HepG2 (cell line): ENCODE results near the gene PRM3. TPM values are rescaled to one million over a fixed set of nuclear protein-coding genes. Genes with fewer than 3 reads are reported as not detected.

Source experiments
- ATAC-seq: fragments of 200-7000 bp; cut with Tn5 transposase; 3 replicates; pipeline ENCODE4 v1.9.1; 2020; ENCODE audit warnings: mild to moderate bottlenecking, moderate library complexity
- BruUV-seq: library from RNA; stranded (reverse); fragments of 400-500 nt; replicated peaks from 2 replicates; lab custom pipeline; 2021; lab: Mats Ljungman, UMichigan
- CTCF ChIA-PET: fragments of 300-600 bp; formaldehyde crosslinking; extraction: SDS; loops from one replicate; lab custom pipeline; 2021; ENCODE audit warnings: low total read pairs, inconsistent platforms, low intra/inter-chr PET ratio; lab: Yijun Ruan, JAX
- POLR2A ChIA-PET: fragments of 350-600 bp; sonication (Branson Sonifier 250); formaldehyde crosslinking; loops from one replicate; lab custom pipeline; 2020; ENCODE audit warnings: antibody characterized with exemption, inconsistent platforms; lab: Yijun Ruan, JAX
- DNase-seq: peaks from one replicate; pipeline ENCODE4 v3.0.0-alpha.2; 2015; ENCODE audit warnings: low spot score
- FAIRE-seq: peaks from 3 replicates; lab custom pipeline; 2011; peaks lifted over from hg19 to GRCh38; lab: Jason Lieb, UNC
- H2AFZ ChIP-seq: one replicate; pipeline ENCODE4 v1.6.1; 2011; ENCODE audit warnings: low read length, inconsistent platforms
- H3K27ac ChIP-seq: fragments of 300-600 bp; 3 replicates; pipeline ENCODE4 v1.8.0; 2011; ENCODE audit warnings: mixed run types, mild to moderate bottlenecking, mixed read lengths, low read length, inconsistent platforms; ENCODE audit not compliant: insufficient read depth; ENCODE audit errors: extremely low read length
- H3K27me3 ChIP-seq, 2 experiments: fragments of 200-600 bp in 1 of 2; 2 replicates in 1 of 2; 3 replicates in 1 of 2; pipeline versions ENCODE4 v1.6.0 to v1.8.0; 2011; ENCODE audit warnings: low read length in 2 of 2, mild to moderate bottlenecking in 2 of 2, moderate library complexity in 2 of 2, inconsistent platforms in 1 of 2; ENCODE audit not compliant: insufficient read depth in 2 of 2, control insufficient read depth in 1 of 2
- H3K36me3 ChIP-seq, 2 experiments: fragments of 200-600 bp in 1 of 2; replicated peaks in 1 of 2; 2 replicates in 1 of 2; 3 replicates in 1 of 2; pipeline versions ENCODE4 v1.5.1 to v1.8.0; 2011; ENCODE audit warnings: low read length in 2 of 2, inconsistent platforms in 1 of 2; ENCODE audit not compliant: insufficient read depth in 2 of 2, control insufficient read depth in 1 of 2
- H3K4me1 ChIP-seq: 2 replicates; pipeline ENCODE4 v1.5.1; 2012; ENCODE audit warnings: low read length, inconsistent platforms; ENCODE audit not compliant: insufficient read depth
- H3K4me2 ChIP-seq: 2 replicates; pipeline ENCODE4 v1.6.0; 2011; ENCODE audit warnings: low read depth, low read length, inconsistent platforms
- H3K4me3 ChIP-seq, 3 experiments: fragments of 200-600 bp in 1 of 3; sonication (generic), shearing (Covaris generic) in 1 of 3; replicated peaks in 1 of 3; 2 replicates each; pipeline ENCODE4 v1.5.1; 2011 to 2016; ENCODE audit warnings: low read length in 3 of 3, inconsistent platforms in 2 of 3, low read depth in 2 of 3, mild to moderate bottlenecking in 2 of 3, control low read depth in 1 of 3, mixed read lengths in 1 of 3; ENCODE audit not compliant: insufficient read depth in 1 of 3
- H3K79me2 ChIP-seq: one replicate; pipeline ENCODE4 v1.6.1; 2011; ENCODE audit warnings: low read length, inconsistent platforms; ENCODE audit not compliant: insufficient read depth
- H3K9ac ChIP-seq: 2 replicates; pipeline ENCODE4 v1.6.0; 2011; ENCODE audit warnings: mild to moderate bottlenecking, low read depth, low read length, inconsistent platforms; ENCODE audit not compliant: insufficient read depth
- H3K9me3 ChIP-seq: 2 replicates; pipeline ENCODE4 v1.5.1; 2012; ENCODE audit warnings: mild to moderate bottlenecking, low read length
- H4K20me1 ChIP-seq: 2 replicates; pipeline ENCODE4 v1.6.0; 2011; ENCODE audit warnings: inconsistent platforms, mild to moderate bottlenecking, low read length, moderate library complexity; ENCODE audit not compliant: insufficient read depth
- ATF2 ChIP-seq: sonication (generic); formaldehyde crosslinking; IDR thresholded peaks from 2 replicates; pipeline ENCODE4 v1.4.0; 2020; ENCODE audit warnings: missing genetic modification reagents
- POLR2AphosphoS5 ChIP-seq: IDR thresholded peaks from 2 replicates; pipeline ENCODE4 v1.6.1; 2012; ENCODE audit warnings: low read depth, low read length
- RARG ChIP-seq: sonication (generic); formaldehyde crosslinking; IDR thresholded peaks from 2 replicates; pipeline ENCODE4 v1.4.0; 2020; ENCODE audit warnings: low read depth, mild to moderate bottlenecking, missing genetic modification reagents
- SMAD3 ChIP-seq: sonication (generic); formaldehyde crosslinking; IDR thresholded peaks from 2 replicates; pipeline ENCODE4 v1.4.0; 2020; ENCODE audit warnings: missing genetic modification reagents
- SOX5 ChIP-seq: IDR thresholded peaks from 2 replicates; pipeline ENCODE4 v1.6.1; 2016; ENCODE audit warnings: borderline replicate concordance
- SUZ12 ChIP-seq: fragments of 150-350 bp; IDR thresholded peaks from 2 replicates; pipeline ENCODE4 v1.6.1; 2014; ENCODE audit warnings: low read depth, low read length
- UBTF ChIP-seq: sonication (generic); formaldehyde crosslinking; IDR thresholded peaks from 2 replicates; pipeline ENCODE4 v1.4.0; 2020; ENCODE audit warnings: mild to moderate bottlenecking, missing genetic modification reagents
- ZNF143 ChIP-seq: sonication (generic); formaldehyde crosslinking; IDR thresholded peaks from 2 replicates; pipeline ENCODE4 v1.4.0; 2020; ENCODE audit warnings: missing genetic modification reagents
- ZNF30 ChIP-seq: sonication (generic); formaldehyde crosslinking; IDR thresholded peaks from 2 replicates; pipeline ENCODE4 v1.5.0; 2020; ENCODE audit warnings: mild to moderate bottlenecking, missing genetic modification reagents
- ZNF33B ChIP-seq: sonication (generic); formaldehyde crosslinking; IDR thresholded peaks from 2 replicates; pipeline ENCODE4 v1.5.1; 2020; ENCODE audit warnings: mild to moderate bottlenecking, missing genetic modification reagents
- ZNF367 ChIP-seq: sonication (generic); formaldehyde crosslinking; IDR thresholded peaks from 2 replicates; pipeline ENCODE4 v1.4.0; 2020; ENCODE audit warnings: missing genetic modification reagents, borderline replicate concordance
- ZNF574 ChIP-seq: sonication (generic); formaldehyde crosslinking; IDR thresholded peaks from 2 replicates; pipeline ENCODE4 v1.4.0; 2020; ENCODE audit warnings: missing genetic modification reagents
- ZNF687 ChIP-seq: sonication (generic); formaldehyde crosslinking; IDR thresholded peaks from 2 replicates; pipeline ENCODE4 v1.5.1; 2020; ENCODE audit warnings: mild to moderate bottlenecking, missing genetic modification reagents, moderate library complexity
- WGBS: methylation state at CpG from one replicate; pipeline ENCODE4 v1.1.6; 2017; ENCODE audit warnings: low lambda C conversion rate; 5-methylcytosine and 5-hydroxymethylcytosine counted together
- in situ Hi-C: cut with HindIII; loops from 2 replicates; pipeline ENCODE4 v1.10.0; 2017; ENCODE audit warnings: low pct_unique_long_range_greater_than_20kb; ENCODE audit not compliant: extremely low pct_ligation_motif_present
- intact Hi-C: fragments of 100-400 bp; cut with micrococcal nuclease; formaldehyde crosslinking; loops from one replicate; pipeline ENCODE4 v1.10.0; 2022; ENCODE audit not compliant: unreplicated experiment
- polyA plus RNA-seq, 8 experiments: library from polyadenylated mRNA; depleted of rRNA in 3 of 8; stranded (reverse) in 7 of 8; unstranded in 1 of 8; fragments of >200 nt; fragmentation: Illumina TruSeq in 4 of 8; extraction: Trizol in 4 of 8; gene quantifications; 2 replicates each; pipeline versions ENCODE4 v1.2.1 to v1.2.3, GENCODE V29; 2011 to 2016; ENCODE audit warnings: low read depth in 4 of 8, missing spikeins in 1 of 8, mixed read lengths in 1 of 8; ENCODE audit not compliant: insufficient read depth in 1 of 8
- total RNA-seq, 5 experiments: library from RNA; depleted of rRNA; stranded (reverse); fragments of >200 nt; fragmentation: Illumina TruSeq; extraction: Trizol; gene quantifications; 2 replicates each; pipeline ENCODE4 v1.2.3, GENCODE V29; 2016; ENCODE audit warnings: low read depth in 1 of 5

Gene PRM3
- total and polyA plus RNA-seq, 2 of the 13 experiments (the other 11 are each of a cell fraction or from before 2014, with no cell fraction given), result not detected

- H3K27me3 ChIP-seq, result no peaks in the 10 kb centered on the region
- H3K4me3 ChIP-seq, result no peak overlapping the region
- ChIA-PET POLR2A (interaction anchor here (1.9 to 2.7 kb wide), 2 partner anchors 24 to 47 kb away, joined by 5 to 6 read pairs; partner anchors contain the start of gene SOCS1), CTCF (no interaction called here)
- H2AFZ ChIP-seq, result no peak overlapping the region
- no peaks in the 10 kb centered on the region for H4K20me1 ChIP-seq
- no peaks in the 10 kb centered on the region for H3K9me3 ChIP-seq
- H3K27ac ChIP-seq, result peak overlapping the region; percentile 3
- no peaks in the 10 kb centered on the region for H3K36me3 ChIP-seq
- no peak for ATAC-seq
- H3K4me2 ChIP-seq, result peak overlapping the region; percentile 14; the same call in 1 of the 2 replicates
- no peak for DNase-seq
- 63% methylated on average over 18 of the region's 18 CpGs for WGBS
- no peaks in the 10 kb centered on the region for H3K79me2 ChIP-seq
- H3K4me1 ChIP-seq, result peaks cover 81% of the 10 kb centered on the region
- intact Hi-C loops (no loop called here), in situ Hi-C loops (no loop called here)
- FAIRE-seq, result no peak
- no TSS peak for BruUV-seq
- no peak overlapping the region for H3K9ac ChIP-seq
- TF ChIP-seq POLR2AphosphoS5 (no peak), ZNF574 (CRISPR knock-in tag) (peak; percentile 42; the same call in 1 of the 2 replicates), ZNF687 (CRISPR knock-in tag) (peak; percentile 75), ZNF30 (CRISPR knock-in tag) (no peak), ZNF33B (CRISPR knock-in tag) (no peak), SOX5 (no peak), SMAD3 (0 out of 2 replicates have a peak, but pooled peaks have one; percentile 11), SUZ12 (no peak), ZNF143 (CRISPR knock-in tag) (no peak), ZNF367 (no peak), ATF2 (no peak; the same call in 1 of the 2 replicates), UBTF (CRISPR knock-in tag) (no peak), RARG (no peak)
Measured at GRCh38 chr16:11303405-11304138, 30.1 kb upstream of the PRM3 start.
